Rectal smooth muscle tissue (tissue), 1 donor: ENCODE data around the gene FIG4.
"Not testable (repeated sequence)": the region's sequence is repeated elsewhere in the genome, so short reads cannot be mapped to it uniquely, and the experiment has no call there.

ENCODE experiments used
- H3K27ac ChIP-seq: one replicate; pipeline ENCODE4 v1.7.0; 2013; ENCODE audit warnings: low read depth, low read length, inconsistent platforms
- H3K27me3 ChIP-seq: one replicate; pipeline ENCODE4 v1.7.0; 2013; ENCODE audit warnings: low read length; ENCODE audit not compliant: control insufficient read depth, insufficient read depth
- H3K36me3 ChIP-seq: one replicate; pipeline ENCODE4 v1.7.0; 2013; ENCODE audit warnings: low read length; ENCODE audit not compliant: control insufficient read depth, insufficient read depth
- H3K4me1 ChIP-seq: one replicate; pipeline ENCODE4 v1.7.0; 2013; ENCODE audit warnings: low read length; ENCODE audit not compliant: control insufficient read depth, insufficient read depth
- H3K4me3 ChIP-seq: one replicate; pipeline ENCODE4 v1.7.0; 2013; ENCODE audit warnings: low read length
- H3K9ac ChIP-seq: one replicate; pipeline ENCODE4 v1.7.0; 2013; ENCODE audit warnings: low read length

Gene FIG4

DNA sequence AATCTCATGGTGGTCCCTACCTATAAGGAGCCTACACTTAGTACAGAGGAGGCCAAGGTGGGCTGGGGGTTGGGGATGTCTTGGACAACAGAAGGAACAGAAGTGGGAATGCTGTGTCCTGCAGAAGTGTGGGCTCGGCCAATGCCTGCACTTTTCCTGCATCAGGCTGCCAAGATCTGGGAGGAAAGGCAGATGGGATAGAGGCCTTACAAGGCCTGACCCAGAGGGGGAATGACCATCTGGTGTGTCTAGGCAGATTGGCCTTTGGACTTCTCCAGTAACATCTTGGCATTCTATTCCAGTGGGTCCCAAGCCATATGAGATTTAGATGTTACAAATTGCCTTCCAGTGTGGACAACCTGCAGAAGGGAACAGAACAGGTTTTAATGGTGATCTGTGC is 162.3 kb downstream of the FIG4 start:
- no peaks in the 10 kb centered on the region for H3K4me1 ChIP-seq
- no peak overlapping the region for H3K27ac ChIP-seq
- no peaks in the 10 kb centered on the region for H3K36me3 ChIP-seq
- H3K4me3 ChIP-seq = no peak overlapping the region
- H3K27me3 ChIP-seq = no peaks in the 10 kb centered on the region
- H3K9ac ChIP-seq = no peak overlapping the region

DNA sequence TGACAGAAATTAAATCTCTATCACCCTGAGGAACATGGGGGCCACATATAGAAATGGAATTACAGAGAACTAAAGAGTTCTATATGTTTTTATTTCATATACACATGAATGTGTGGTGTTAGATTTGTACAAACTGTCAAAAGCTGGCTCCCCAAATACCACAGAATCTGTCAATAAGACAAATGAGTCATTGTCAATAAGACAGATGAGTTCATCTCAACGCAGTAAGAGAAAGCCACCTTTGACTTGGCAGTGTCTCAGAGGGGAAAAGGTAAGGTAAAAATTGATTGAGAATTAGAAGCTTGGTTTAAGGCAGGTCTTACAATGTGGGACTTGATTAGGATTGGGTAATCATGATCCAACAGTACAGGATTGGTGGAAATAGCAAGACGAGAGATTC is 162.9 kb downstream of the FIG4 start:
- no peaks in the 10 kb centered on the region for H3K27me3 ChIP-seq
- H3K4me1 ChIP-seq = no peaks in the 10 kb centered on the region
- no peak overlapping the region for H3K27ac ChIP-seq
- H3K4me3 ChIP-seq = no peak overlapping the region
- no peaks in the 10 kb centered on the region for H3K36me3 ChIP-seq
- no peak overlapping the region for H3K9ac ChIP-seq

DNA sequence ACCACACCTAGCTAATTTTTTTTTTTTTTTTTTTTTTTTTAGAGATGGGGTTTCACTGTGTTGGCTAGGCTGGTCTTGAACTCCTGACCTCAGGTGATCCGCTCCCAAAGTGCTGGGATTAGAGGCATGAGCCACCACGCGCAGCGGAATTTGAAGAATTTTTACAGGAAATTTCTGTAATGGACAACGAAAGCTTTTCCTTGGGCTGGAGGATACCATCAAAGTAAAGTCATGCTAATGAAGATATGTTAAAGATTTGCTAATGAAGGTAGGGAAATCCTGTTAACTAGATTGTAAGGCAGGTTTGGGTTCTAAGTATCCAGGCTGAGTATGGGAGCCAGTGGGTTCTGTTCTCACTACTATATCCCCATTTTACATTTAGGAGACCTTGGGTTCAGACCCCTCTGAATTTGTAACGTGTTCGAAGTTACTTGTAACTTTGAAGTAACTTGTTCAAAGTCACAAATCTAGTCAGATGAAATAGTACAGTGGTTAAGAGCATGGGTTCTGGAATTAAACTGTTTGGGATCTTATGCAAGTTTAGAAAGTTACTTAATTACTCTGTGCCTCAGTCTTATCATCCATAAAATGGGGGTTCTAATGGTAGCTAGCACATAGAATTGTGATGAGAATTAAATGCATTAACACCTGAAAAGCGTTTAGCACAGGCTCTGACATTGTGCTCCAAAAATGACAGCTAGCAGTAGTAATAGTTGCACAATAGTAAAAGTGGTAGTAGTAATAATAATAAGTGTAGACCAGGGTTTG is 163.6 kb downstream of the FIG4 start:
- no peaks in the 10 kb centered on the region for H3K36me3 ChIP-seq
- H3K9ac ChIP-seq = no peak overlapping the region
- H3K27me3 ChIP-seq = no peaks in the 10 kb centered on the region

DNA sequence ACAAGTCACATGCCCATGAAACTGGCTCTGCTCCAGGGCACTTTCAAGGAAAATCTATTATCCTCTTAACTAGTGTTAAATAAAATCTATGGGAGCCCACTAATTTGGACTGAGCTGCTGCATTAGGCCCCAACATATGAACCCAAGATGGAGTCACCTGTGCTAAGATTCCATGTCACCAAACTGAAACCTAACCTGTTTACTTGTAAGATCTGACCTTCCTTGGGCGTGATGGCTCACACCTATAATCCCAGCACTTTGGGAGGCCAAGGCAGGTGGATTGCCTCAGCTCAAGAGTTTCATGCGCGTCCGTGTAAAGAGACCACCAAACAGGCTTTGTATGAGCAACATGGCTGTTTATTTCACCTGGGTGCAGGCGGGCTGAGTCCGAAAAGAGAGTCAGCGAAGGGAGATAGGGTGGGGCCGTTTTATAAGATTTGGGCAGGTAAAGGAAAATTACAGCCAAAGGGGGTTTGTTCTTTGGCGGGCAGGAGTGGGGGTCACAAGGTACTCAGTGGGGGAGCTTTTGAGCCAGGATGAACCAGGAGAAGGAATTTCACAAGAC is 164.5 kb downstream of the FIG4 start:
- not testable (repeated sequence) for H3K27me3 ChIP-seq, H3K27ac ChIP-seq, H3K9ac ChIP-seq, H3K4me3 ChIP-seq, H3K4me1 ChIP-seq, H3K36me3 ChIP-seq

More for the DNA sequence above, 163.6 kb downstream of the FIG4 start:
- no peak overlapping the region for H3K27ac ChIP-seq
- no peaks in the 10 kb centered on the region for H3K4me1 ChIP-seq
- H3K4me3 ChIP-seq = no peak overlapping the region

DNA sequence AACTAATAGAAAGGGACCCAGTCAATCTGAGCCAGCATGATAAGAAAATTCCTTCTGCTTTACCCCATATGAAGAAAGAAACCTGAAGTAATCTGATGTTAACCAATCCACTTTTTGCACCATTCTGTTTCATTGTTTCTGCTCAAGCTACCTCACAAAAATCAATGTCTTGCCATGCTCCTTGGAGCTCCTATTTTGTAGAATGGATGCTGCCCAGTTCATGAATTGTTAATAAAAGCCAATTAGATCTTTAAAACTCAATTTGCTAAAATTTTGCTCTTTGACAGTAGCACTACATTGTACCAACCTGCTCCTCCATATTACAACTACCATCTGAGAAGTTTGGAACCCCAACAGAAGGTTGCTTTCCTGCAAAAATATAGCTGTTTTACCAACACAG is 170.8 kb downstream of the FIG4 start:
- H3K4me1 ChIP-seq = no peaks in the 10 kb centered on the region
- H3K36me3 ChIP-seq = no peaks in the 10 kb centered on the region
- H3K27me3 ChIP-seq = no peaks in the 10 kb centered on the region
- no peak overlapping the region for H3K27ac ChIP-seq
- no peak overlapping the region for H3K4me3 ChIP-seq
- H3K9ac ChIP-seq = no peak overlapping the region

DNA sequence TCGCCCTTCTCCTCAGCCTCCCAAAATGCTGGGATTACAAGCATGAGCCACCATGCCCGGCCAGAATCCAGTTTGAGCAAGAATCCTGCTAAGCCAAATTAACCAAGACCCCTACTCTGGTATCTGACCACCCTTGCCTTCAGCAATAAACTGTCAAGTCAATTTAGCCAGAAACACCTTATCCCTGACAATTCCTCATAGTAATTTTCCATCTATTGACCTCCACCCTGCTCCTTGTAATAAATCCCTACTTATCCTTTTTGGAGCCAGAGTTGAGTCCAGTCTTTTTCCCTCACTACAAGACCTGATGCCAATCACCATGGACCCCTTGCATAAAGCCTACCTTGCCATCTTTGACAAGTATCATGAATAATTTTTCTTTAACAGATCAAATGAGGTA is 173.0 kb downstream of the FIG4 start:
- no peak overlapping the region for H3K27ac ChIP-seq
- H3K36me3 ChIP-seq = no peaks in the 10 kb centered on the region
- H3K4me1 ChIP-seq = no peaks in the 10 kb centered on the region
- no peak overlapping the region for H3K4me3 ChIP-seq
- H3K9ac ChIP-seq = no peak overlapping the region
- no peaks in the 10 kb centered on the region for H3K27me3 ChIP-seq

DNA sequence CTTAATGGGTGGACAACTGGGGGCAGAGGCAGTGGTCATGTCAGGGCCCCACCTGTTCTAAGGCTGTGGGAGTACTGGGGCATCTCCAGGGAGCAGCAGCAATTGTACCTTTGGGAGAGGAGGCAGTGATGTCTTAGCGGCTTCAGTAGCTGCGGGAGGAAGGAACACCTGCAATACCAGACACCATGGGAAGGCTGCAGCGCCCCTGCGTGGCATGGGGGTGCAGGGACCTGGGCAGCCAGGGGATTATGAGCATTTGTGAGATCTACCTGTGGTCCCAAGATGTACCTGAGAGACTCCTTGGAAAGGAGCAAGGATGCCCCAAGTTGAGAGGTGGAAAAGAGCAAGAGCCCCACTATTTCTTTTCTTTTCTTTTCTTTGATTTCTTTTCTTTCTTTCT is 174.9 kb downstream of the FIG4 start:
- Histone ChIP-seq H3K36me3 (no peaks in the 10 kb centered on the region), H3K4me1 (no peaks in the 10 kb centered on the region), H3K27me3 (no peaks in the 10 kb centered on the region), H3K4me3 (no peak overlapping the region), H3K27ac (no peak overlapping the region), H3K9ac (no peak overlapping the region)

DNA sequence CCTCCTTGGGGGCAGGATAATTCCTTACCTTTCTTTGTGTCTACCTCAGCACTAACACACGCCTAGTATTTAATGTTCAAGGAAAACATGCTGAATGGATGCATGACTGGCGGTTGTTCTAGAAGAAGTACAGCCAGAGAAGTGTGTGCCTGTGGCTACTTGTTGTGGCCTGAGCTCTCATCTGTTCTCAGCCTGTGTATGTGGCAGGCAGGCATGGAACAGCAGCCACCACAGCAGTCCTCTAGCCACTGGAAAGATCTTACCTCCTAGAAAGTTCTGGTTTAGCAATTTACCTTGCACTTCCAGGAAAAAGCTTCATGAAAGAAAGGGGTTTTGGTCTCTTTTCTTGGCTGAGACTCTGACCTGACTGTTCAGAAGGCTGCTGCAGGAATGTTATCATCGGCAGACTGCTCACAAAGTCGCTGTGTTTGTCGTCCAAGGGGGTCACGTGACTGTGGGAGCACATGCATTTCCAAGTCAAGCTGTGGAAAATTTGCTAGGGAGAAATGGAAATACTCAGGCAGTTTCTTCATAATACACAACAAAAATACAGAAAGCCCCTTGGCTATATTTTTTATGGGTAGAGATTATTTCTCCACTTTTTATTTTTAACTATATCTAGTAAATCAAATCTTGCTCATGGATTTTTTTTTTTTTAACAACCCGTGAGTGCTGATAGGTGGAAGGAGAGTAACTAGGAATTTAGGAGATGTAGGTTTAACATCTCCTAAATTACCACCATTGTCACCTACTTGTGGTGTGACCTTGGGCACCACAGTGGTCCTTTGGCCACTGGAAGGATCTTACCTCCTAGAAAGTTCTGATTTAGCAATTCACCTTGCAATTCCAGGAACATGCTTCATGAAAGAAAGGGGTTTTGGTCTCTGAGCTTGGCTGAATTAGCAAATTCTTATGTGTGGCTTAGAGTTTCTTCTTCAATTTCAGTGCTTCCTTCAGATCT is 176.2 kb downstream of the FIG4 start:
- no peaks in the 10 kb centered on the region for H3K4me1 ChIP-seq
- no peaks in the 10 kb centered on the region for H3K36me3 ChIP-seq
- no peak overlapping the region for H3K9ac ChIP-seq
- no peak overlapping the region for H3K27ac ChIP-seq
- no peaks in the 10 kb centered on the region for H3K27me3 ChIP-seq
- H3K4me3 ChIP-seq = no peak overlapping the region

DNA sequence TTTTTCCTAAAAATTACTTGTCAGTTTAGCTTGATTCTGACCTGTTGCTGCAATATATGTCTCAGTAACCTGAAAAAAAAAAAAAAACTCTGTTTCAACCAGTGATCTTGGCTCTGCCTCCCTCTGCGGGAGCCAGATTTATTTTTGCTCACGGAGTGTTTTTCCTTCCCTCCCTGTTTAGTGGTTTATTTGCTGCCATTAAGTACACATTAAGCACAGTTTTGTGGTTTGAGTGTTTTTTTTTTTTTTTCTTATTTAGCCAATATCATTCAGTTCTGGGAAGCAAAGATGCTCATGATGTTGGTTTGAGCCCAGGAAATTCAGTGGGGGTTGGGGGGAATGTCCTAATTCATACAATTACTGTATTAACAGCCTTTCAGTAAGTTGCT is 176.9 kb downstream of the FIG4 start:
- no peaks in the 10 kb centered on the region for H3K27me3 ChIP-seq
- H3K9ac ChIP-seq = no peak overlapping the region
- H3K4me3 ChIP-seq = no peak overlapping the region
- no peaks in the 10 kb centered on the region for H3K4me1 ChIP-seq
- no peaks in the 10 kb centered on the region for H3K36me3 ChIP-seq
- H3K27ac ChIP-seq = no peak overlapping the region

DNA sequence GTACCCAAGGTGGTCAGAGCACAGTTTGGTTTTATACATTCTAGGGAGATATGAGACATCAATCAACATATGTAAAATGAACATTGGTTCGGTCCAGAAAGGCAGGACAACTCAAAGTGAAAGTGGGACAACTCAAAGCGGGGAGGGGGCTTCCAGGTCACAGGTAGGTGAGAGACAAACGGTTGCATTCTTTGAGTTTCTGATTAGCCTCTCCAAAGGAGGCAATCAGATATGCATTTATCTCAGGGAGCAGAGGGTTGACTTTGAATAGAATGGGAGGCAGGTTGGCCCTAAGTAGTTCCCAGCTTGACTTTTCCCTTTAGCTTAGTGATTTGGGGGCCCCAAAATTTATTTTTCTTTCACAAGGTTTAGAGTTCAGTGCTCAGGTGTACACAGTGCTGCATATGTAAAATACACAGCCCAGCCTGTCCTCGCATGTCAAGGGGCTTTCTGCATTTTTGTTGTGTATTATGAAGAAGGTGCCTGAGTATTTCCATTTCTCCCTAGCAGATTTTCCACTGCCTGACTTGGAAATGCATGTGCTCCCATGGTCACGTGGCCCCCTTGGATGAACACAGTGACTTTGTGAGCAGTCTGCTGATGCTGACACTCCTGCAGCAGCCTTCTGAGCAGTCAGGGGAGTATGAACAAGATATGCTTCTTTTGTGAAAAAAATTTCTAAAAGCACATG is 178.4 kb downstream of the FIG4 start:
- not testable (repeated sequence) for H3K4me3 ChIP-seq, H3K27me3 ChIP-seq, H3K4me1 ChIP-seq, H3K36me3 ChIP-seq, H3K27ac ChIP-seq, H3K9ac ChIP-seq

DNA sequence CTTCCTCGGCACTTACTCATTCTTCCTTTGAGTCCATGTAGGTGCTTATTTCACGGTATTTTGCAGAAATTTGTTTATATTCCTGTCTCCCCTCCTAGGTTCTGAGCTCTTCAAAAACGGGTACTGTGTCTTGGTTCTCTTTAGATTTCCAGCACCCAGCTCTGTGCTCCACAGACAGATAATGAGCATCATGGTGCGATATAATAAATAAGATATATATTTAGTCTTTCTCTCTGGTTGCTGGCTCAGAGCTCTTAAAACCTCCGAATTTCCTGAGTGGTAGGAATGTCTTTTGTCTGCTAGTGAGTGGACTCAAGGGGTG is 179.0 kb downstream of the FIG4 start:
- H3K9ac ChIP-seq = no peak overlapping the region
- H3K4me1 ChIP-seq = no peaks in the 10 kb centered on the region
- no peaks in the 10 kb centered on the region for H3K27me3 ChIP-seq
- no peak overlapping the region for H3K27ac ChIP-seq
- no peak overlapping the region for H3K4me3 ChIP-seq
- no peaks in the 10 kb centered on the region for H3K36me3 ChIP-seq

DNA sequence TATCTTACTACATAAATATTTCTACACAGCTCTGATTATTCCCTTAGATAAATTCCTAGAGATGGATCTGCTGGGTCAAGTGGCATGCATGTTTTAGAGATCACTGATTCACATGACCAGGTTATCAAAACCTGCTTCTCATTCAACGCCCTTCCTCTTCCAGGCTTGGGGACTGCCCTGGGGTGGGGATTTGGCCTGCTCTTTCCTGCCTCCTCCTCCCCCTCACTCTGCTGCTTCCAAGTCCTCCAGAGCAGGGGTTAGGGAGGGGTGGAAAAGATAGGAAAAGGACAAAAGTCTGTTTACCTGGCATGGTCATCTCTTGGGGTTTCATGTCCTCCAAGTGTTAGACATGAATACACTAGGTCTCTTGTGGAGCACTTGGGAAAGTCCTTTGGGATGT is 181.5 kb downstream of the FIG4 start:
- Histone ChIP-seq H3K27ac (no peak overlapping the region), H3K27me3 (no peaks in the 10 kb centered on the region), H3K9ac (no peak overlapping the region), H3K4me3 (no peak overlapping the region), H3K4me1 (no peaks in the 10 kb centered on the region), H3K36me3 (no peaks in the 10 kb centered on the region)
